ENCODE data around the gene OR2D3. TPM values are rescaled to one million over a fixed set of nuclear protein-coding genes. Genes with fewer than 3 reads are reported as not detected.
"Not testable (repeated sequence)": the region's sequence is repeated elsewhere in the genome, so short reads cannot be mapped to it uniquely, and the experiment has no call there.

The OR2D3 gene
- total and polyA plus RNA-seq, 8 donors = not detected

GRCh38 chr11:6876914-6877313 is 43.9 kb upstream of the OR2D3 start:
- Histone ChIP-seq H3K9me3 (peaks cover 0 to 11% (median 5%) of the 10 kb centered on the region in 4 donors), H3K36me3 (no peaks in the 10 kb centered on the region), H3K4me1 (no peaks in the 10 kb centered on the region), H3K27me3 (no peaks in the 10 kb centered on the region), H3K27ac (no peak overlapping the region), H3K4me3 (no peak overlapping the region)
- WGBS, 5 donors = 74 to 93% (median 83%) methylated on average over 2 to 3 of the region's 3 CpGs
- no peak for TF ChIP-seq EP300 (IDR thresholded peaks at IDR 0.05)
- TF ChIP-seq POLR2A (IDR thresholded peaks at IDR 0.05) = no peak
- TF ChIP-seq POLR2AphosphoS5 (IDR thresholded peaks at IDR 0.05) = no peak
- TF ChIP-seq, protein P1, sequence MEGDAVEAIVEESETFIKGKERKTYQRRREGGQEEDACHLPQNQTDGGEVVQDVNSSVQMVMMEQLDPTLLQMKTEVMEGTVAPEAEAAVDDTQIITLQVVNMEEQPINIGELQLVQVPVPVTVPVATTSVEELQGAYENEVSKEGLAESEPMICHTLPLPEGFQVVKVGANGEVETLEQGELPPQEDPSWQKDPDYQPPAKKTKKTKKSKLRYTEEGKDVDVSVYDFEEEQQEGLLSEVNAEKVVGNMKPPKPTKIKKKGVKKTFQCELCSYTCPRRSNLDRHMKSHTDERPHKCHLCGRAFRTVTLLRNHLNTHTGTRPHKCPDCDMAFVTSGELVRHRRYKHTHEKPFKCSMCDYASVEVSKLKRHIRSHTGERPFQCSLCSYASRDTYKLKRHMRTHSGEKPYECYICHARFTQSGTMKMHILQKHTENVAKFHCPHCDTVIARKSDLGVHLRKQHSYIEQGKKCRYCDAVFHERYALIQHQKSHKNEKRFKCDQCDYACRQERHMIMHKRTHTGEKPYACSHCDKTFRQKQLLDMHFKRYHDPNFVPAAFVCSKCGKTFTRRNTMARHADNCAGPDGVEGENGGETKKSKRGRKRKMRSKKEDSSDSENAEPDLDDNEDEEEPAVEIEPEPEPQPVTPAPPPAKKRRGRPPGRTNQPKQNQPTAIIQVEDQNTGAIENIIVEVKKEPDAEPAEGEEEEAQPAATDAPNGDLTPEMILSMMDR (IDR thresholded peaks at IDR 0.05) = no peak
- intact Hi-C loops (cut with DNase I; ENCODE audit: low total_unique reads) = no loop called here
- no peak for DNase-seq

DNA sequence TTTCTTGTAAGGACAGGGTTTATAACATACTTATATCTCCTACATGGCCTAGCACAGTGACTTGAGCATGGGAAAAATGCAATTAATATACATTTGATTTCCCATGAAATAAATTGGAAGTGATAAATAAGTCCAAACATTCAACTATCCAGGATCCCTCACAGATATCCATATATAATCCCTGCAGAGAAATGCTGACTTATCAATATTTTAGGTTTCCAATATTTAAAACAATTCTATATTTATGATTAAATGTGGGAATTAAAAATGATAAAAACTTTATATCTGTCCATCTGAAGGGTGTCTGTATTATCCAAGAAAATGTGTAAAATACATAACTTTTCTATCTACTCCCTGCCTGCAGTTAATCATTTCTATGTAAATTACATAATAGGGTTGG is 38.1 kb upstream of the OR2D3 start:
- H3K36me3 ChIP-seq = no peaks in the 10 kb centered on the region
- TF ChIP-seq, protein P1 (IDR thresholded peaks at IDR 0.05) = no peak
- TF ChIP-seq EP300 (IDR thresholded peaks at IDR 0.05) (no peak), POLR2AphosphoS5 (IDR thresholded peaks at IDR 0.05) (no peak), POLR2A (IDR thresholded peaks at IDR 0.05) (no peak)
- no peak overlapping the region for H3K27ac ChIP-seq
- H3K4me1 ChIP-seq = no peaks in the 10 kb centered on the region
- H3K27me3 ChIP-seq = no peaks in the 10 kb centered on the region
- H3K4me3 ChIP-seq = no peak overlapping the region
- intact Hi-C loops (cut with DNase I; ENCODE audit: low total_unique reads) = no loop called here
- peaks cover 0 to under 1% (median 0%) of the 10 kb centered on the region in 4 donors for H3K9me3 ChIP-seq
- no peak for DNase-seq

- H3K36me3 ChIP-seq; H3K27ac ChIP-seq; H3K4me1 ChIP-seq; H3K27me3 ChIP-seq; H3K9me3 ChIP-seq; DNase-seq; H3K4me3 ChIP-seq; intact Hi-C loops (cut with DNase I; ENCODE audit: low total_unique reads): not testable (repeated sequence)
- WGBS, 5 donors = 84 to 95% (median 91%) methylated on average over 5 of the region's 5 CpGs
These were observed 33.1 kb upstream of the OR2D3 start for GRCh38 chr11:6887711-6888110.

- Histone ChIP-seq H3K27ac (no peak overlapping the region), H3K4me3 (no peak overlapping the region), H3K9me3 (peaks cover 0 to 10% (median 4%) of the 10 kb centered on the region in 4 donors), H3K27me3 (no peaks in the 10 kb centered on the region), H3K36me3 (no peaks in the 10 kb centered on the region), H3K4me1 (no peaks in the 10 kb centered on the region)
- WGBS, 5 donors = 79 to 89% (median 85%) methylated on average over 4 of the region's 4 CpGs
- intact Hi-C loops (cut with DNase I; ENCODE audit: low total_unique reads) = no loop called here
- no peak for DNase-seq
- TF ChIP-seq POLR2A (IDR thresholded peaks at IDR 0.05) = no peak
- TF ChIP-seq EP300 (IDR thresholded peaks at IDR 0.05) = no peak
These were observed 32.0 kb upstream of the OR2D3 start for GRCh38 chr11:6888830-6889229.

- intact Hi-C loops (cut with DNase I; ENCODE audit: low total_unique reads) = no loop called here
- H3K36me3 ChIP-seq = no peaks in the 10 kb centered on the region
- TF ChIP-seq POLR2AphosphoS5 (IDR thresholded peaks at IDR 0.05) (no peak), POLR2A (IDR thresholded peaks at IDR 0.05) (no peak), EP300 (IDR thresholded peaks at IDR 0.05) (no peak)
- TF ChIP-seq, protein P1 (IDR thresholded peaks at IDR 0.05) = no peak
These were observed 31.0 kb upstream of the OR2D3 start for GRCh38 chr11:6889835-6890234.

More at GRCh38 chr11:6889835-6890234, 31.0 kb upstream of the OR2D3 start:
- Histone ChIP-seq H3K4me3 (no peak overlapping the region), H3K27ac (no peak overlapping the region), H3K27me3 (no peaks in the 10 kb centered on the region), H3K9me3 (peaks cover 0 to 10% (median 4%) of the 10 kb centered on the region in 4 donors), H3K4me1 (no peaks in the 10 kb centered on the region)
- DNase-seq = no peak
- 75 to 90% (median 76%) methylated on average over 1 of the region's 1 CpG for WGBS, 5 donors
